ENCODE data around the gene STAMBPL1.

STAMBPL1 gene

DNA sequence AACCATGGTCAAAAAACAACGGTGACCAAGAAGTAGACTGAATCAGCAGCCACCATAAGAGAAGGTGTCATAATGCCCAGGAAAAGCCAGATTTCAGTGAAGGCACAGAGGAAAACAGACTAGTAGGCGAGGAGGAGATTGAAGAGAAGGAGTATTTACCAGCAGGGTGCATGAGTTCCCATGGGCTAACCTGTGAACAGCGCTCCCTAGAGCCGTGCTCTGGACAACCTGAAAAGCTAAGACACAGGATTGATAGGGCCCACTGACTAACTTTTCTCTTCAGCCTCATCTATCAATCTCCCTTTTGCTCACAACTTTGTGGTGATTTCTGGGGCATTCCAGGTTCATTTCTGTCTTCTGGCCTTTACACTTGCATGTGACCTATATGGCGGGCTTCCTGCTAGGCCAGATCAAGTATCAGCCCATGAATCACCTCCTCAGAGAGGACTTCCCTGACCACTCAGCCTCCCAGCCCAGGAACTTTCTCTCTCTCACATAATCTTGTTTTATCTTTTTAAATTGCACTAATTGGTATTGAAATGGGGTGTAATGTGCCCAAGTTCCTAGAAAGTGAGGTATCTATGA lies 41.2 kb upstream of the STAMBPL1 start:
- DNase-seq (ENCODE audit: low read depth, low spot score) = no peak
- H3K9ac ChIP-seq (ENCODE audit: insufficient read length) = no peak overlapping the region
- H3K9me3 ChIP-seq (ENCODE audit: low read depth, low read length) = no peaks in the 10 kb centered on the region
- H3K4me3 ChIP-seq = no peak overlapping the region
- no peaks in the 10 kb centered on the region for H3K36me3 ChIP-seq (ENCODE audit: insufficient read depth, low read length)
- no peak overlapping the region for H3K27ac ChIP-seq
- TF ChIP-seq FOXP2 (optimal IDR thresholded peaks at IDR 0.05; ENCODE audit: control extremely low read depth, extremely low read length, insufficient read depth) (no peak), POLR2AphosphoS5 (IDR thresholded peaks at IDR 0.05; ENCODE audit: borderline replicate concordance, low read depth, low read length) (no peak), EZH2 (IDR thresholded peaks at IDR 0.05) (no peak)

DNA sequence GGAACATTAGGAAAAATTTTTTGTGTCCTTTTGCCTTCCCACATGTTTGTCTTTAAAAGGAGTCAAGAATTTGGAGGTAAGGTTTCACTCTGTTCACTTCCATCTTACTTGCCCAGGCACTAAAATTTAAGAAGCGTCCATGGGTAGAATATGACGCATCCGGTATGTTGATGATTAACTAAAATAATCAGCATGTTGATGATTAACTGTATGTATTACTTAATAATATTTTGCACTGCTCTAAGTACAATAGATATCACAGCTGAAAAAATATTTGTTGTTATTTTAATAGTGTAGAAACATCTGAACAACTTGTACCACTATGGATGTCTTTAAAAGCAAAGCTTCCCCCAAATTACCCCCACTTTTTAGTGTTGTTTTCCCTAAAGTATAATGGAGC lies 39.9 kb upstream of the STAMBPL1 start:
- no peak overlapping the region for H3K4me3 ChIP-seq
- H3K9me3 ChIP-seq (ENCODE audit: low read depth, low read length) = no peaks in the 10 kb centered on the region
- H3K27ac ChIP-seq = no peak overlapping the region
- no peak for DNase-seq (ENCODE audit: low read depth, low spot score)
- TF ChIP-seq POLR2AphosphoS5 (IDR thresholded peaks at IDR 0.05; ENCODE audit: borderline replicate concordance, low read depth, low read length) (no peak), EZH2 (IDR thresholded peaks at IDR 0.05) (no peak), FOXP2 (optimal IDR thresholded peaks at IDR 0.05; ENCODE audit: control extremely low read depth, extremely low read length, insufficient read depth) (no peak)
- H3K36me3 ChIP-seq (ENCODE audit: insufficient read depth, low read length) = no peaks in the 10 kb centered on the region
- no peak overlapping the region for H3K9ac ChIP-seq (ENCODE audit: insufficient read length)

DNA sequence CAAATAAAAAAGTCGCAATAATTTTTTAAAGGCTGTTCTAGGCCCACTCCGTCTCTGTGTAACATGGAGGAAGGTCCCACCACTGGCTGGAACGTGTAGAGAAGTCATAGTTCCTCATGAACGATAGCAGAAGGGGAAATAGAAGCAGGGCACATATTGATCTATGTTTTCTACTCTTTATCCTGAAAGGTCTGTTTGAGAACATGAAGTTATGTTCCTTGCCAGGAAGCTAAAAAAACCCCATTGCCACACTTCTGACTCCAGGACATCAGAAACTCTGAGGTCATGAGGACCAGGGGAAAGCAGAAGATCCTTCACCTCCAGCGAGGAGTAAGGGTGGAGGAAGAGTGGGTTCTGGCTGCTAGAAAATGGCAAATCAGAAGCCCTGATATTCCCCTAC lies 39.2 kb upstream of the STAMBPL1 start:
- Histone ChIP-seq H3K9me3 (ENCODE audit: low read depth, low read length) (no peaks in the 10 kb centered on the region), H3K27ac (no peak overlapping the region), H3K36me3 (ENCODE audit: insufficient read depth, low read length) (no peaks in the 10 kb centered on the region), H3K9ac (ENCODE audit: insufficient read length) (no peak overlapping the region), H3K4me3 (no peak overlapping the region)
- no peak for DNase-seq (ENCODE audit: low read depth, low spot score)
- TF ChIP-seq FOXP2 (optimal IDR thresholded peaks at IDR 0.05; ENCODE audit: control extremely low read depth, extremely low read length, insufficient read depth) (no peak), EZH2 (IDR thresholded peaks at IDR 0.05) (no peak)

DNA sequence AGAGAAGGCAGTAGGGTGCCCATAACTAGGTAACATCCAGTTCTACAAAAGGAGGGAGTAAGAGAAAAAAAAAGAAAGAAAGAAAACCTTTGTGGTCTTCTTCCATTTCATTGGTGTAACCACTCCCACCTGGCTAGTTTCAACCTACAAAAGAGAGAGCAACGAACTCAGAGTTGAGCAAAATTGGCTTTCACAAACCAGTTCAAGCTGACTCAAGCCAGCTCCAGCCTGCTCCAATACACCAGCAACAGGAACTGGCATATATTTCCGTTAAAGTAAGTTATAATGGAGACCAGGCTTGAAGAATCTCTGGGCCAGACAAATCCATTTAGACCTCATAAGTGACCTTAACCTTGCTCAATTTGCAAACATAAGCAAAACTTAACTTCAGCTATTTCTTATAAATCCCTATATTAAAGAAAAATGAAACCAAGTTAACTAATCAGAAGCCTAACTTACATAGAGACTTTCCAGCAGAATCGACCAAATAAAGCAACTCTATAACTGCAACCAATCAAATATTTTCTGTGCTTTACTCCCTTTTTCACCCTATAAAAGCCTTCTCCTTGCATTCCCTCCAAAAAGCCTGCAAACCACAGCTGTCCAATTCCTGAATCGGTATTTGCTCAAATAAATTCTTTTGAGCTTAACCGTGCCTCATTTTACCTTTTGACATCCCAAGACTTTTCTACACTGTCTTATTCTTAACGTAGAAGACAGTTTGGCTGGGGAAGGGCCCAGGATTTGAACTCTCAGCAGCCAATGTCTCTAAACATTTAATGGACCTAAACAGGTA lies 38.5 kb upstream of the STAMBPL1 start:
- Histone ChIP-seq H3K9me3 (ENCODE audit: low read depth, low read length) (no peaks in the 10 kb centered on the region), H3K4me3 (no peak overlapping the region), H3K27ac (no peak overlapping the region), H3K36me3 (ENCODE audit: insufficient read depth, low read length) (no peaks in the 10 kb centered on the region), H3K9ac (ENCODE audit: insufficient read length) (no peak overlapping the region)
- TF ChIP-seq FOXP2 (optimal IDR thresholded peaks at IDR 0.05; ENCODE audit: control extremely low read depth, extremely low read length, insufficient read depth) = no peak
- TF ChIP-seq EZH2 (IDR thresholded peaks at IDR 0.05) = no peak
- TF ChIP-seq POLR2AphosphoS5 (IDR thresholded peaks at IDR 0.05; ENCODE audit: borderline replicate concordance, low read depth, low read length) = no peak
- no peak for DNase-seq (ENCODE audit: low read depth, low spot score)

DNA sequence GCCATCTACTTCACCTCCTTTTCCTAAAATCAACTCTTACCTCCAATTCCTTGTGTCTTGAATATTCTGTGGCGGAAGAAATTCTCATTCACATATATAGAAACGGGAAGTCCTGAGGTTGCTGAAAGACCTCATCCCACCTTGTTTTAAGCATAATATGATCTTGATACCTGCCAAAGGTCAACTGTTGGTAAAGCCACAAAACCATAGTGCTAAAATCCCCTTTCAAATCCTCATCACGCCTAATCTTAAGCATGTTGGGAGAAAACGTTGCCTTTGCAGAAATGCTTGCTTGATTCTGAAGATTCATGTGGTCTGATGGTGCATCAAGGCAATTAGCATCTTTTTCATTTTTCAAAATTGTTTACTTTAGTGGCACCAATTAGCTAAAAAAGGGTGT lies 36.9 kb upstream of the STAMBPL1 start:
- Histone ChIP-seq H3K36me3 (ENCODE audit: insufficient read depth, low read length) (no peaks in the 10 kb centered on the region), H3K4me3 (no peak overlapping the region), H3K9ac (ENCODE audit: insufficient read length) (no peak overlapping the region), H3K9me3 (ENCODE audit: low read depth, low read length) (no peaks in the 10 kb centered on the region), H3K27ac (no peak overlapping the region)
- TF ChIP-seq EZH2 (IDR thresholded peaks at IDR 0.05) (no peak), POLR2AphosphoS5 (IDR thresholded peaks at IDR 0.05; ENCODE audit: borderline replicate concordance, low read depth, low read length) (no peak), FOXP2 (optimal IDR thresholded peaks at IDR 0.05; ENCODE audit: control extremely low read depth, extremely low read length, insufficient read depth) (no peak)
- DNase-seq (ENCODE audit: low read depth, low spot score) = no peak

DNA sequence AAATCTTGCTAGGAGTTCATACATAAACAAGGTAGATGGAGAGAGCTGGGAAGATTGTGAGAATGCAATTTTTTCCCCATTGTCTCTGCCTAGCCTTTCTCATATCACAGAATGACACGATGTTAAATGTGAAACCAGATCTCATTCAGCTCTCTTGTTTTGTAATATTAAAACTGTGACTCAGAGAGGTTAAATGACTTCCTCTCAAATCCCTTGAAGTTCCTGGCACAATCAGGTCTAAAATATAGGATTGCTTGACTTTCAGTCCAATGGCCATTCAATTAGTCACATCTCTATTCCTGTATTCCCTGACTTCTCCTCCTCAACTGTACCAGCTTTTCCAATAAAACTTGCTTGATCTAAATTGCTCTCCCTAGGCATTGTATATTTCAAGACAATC lies 31.5 kb upstream of the STAMBPL1 start:
- Histone ChIP-seq H3K36me3 (ENCODE audit: insufficient read depth, low read length) (no peaks in the 10 kb centered on the region), H3K4me3 (no peak overlapping the region), H3K27ac (no peak overlapping the region), H3K9me3 (ENCODE audit: low read depth, low read length) (no peaks in the 10 kb centered on the region), H3K9ac (ENCODE audit: insufficient read length) (no peak overlapping the region)
- DNase-seq (ENCODE audit: low read depth, low spot score) = no peak
- TF ChIP-seq FOXP2 (optimal IDR thresholded peaks at IDR 0.05; ENCODE audit: control extremely low read depth, extremely low read length, insufficient read depth) (no peak), POLR2AphosphoS5 (IDR thresholded peaks at IDR 0.05; ENCODE audit: borderline replicate concordance, low read depth, low read length) (no peak), EZH2 (IDR thresholded peaks at IDR 0.05) (no peak)

DNA sequence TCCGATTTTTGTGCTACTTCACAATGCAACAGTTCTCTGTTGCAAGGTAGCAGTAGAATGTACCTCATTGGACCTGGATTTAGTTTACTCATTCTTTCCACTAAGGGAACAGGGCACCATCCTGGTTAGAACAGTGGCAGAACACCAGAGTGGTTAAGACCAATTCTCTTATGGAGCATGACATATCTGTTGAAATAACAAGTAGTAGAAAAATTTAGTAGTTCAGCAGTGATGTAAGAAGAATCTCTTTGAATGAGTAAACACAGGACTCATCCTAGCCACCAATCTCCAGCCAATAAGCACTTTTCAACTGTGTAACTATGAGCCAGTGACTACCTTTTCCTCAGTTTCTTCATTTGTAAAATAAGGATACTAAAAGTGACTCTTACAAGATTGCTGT lies 30.8 kb upstream of the STAMBPL1 start:
- no peak overlapping the region for H3K4me3 ChIP-seq
- no peaks in the 10 kb centered on the region for H3K9me3 ChIP-seq (ENCODE audit: low read depth, low read length)
- no peak for DNase-seq (ENCODE audit: low read depth, low spot score)
- no peak for TF ChIP-seq FOXP2 (optimal IDR thresholded peaks at IDR 0.05; ENCODE audit: control extremely low read depth, extremely low read length, insufficient read depth)
- no peak for TF ChIP-seq POLR2AphosphoS5 (IDR thresholded peaks at IDR 0.05; ENCODE audit: borderline replicate concordance, low read depth, low read length)
- TF ChIP-seq EZH2 (IDR thresholded peaks at IDR 0.05) = no peak
- H3K9ac ChIP-seq (ENCODE audit: insufficient read length) = no peak overlapping the region
- H3K27ac ChIP-seq = no peak overlapping the region
- no peaks in the 10 kb centered on the region for H3K36me3 ChIP-seq (ENCODE audit: insufficient read depth, low read length)

DNA sequence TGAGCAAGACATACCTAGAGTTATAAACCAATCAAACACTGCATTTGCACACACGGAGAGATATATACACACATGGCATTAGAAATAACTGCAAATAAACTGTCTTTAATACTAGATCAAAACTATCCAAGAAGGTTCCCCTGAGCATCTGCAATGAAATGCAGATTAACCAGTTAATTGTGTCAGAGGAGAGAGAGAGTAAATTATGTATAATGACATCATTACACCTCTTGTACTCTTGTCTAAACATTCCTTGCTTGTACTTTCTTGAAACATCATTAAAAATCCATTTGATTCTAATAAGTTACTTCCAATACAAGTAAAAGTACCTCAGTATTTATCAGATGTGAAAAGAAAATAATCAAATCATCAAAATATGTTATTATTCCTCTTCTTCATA lies 29.3 kb upstream of the STAMBPL1 start:
- H3K9ac ChIP-seq (ENCODE audit: insufficient read length) = no peak overlapping the region
- H3K4me3 ChIP-seq = no peak overlapping the region
- no peak for TF ChIP-seq POLR2AphosphoS5 (IDR thresholded peaks at IDR 0.05; ENCODE audit: borderline replicate concordance, low read depth, low read length)
- no peak for DNase-seq (ENCODE audit: low read depth, low spot score)
- H3K36me3 ChIP-seq (ENCODE audit: insufficient read depth, low read length) = no peaks in the 10 kb centered on the region
- no peaks in the 10 kb centered on the region for H3K9me3 ChIP-seq (ENCODE audit: low read depth, low read length)
- H3K27ac ChIP-seq = no peak overlapping the region

DNA sequence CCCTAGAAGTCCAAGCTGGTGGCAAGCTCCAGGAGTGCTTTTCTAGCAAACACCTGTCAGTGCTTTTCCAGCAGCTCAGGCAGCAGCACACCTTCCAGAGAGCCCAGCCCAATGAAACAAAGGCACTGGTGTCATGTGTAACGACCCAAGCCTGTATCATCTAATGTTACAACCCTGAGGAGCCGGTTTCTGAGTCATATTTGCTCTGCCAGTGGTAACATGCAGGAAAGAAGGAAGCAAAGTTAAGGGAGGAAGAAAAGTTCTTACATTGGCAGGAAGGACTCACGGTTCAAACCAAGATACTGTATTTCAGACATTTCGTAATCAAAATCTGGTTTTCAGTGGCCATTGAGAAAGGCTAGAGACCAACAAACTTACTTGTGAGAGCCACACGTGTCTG lies 28.3 kb upstream of the STAMBPL1 start, which contains the start of gene ANKRD22:
Gene ANKRD22, minus strand, starts transcription at position 139 of the 400 bp plus-strand sequence. CDS start 237 bp downstream, outside the sequence.
- H3K27ac ChIP-seq = no peak within 1 kb of the TSS
- H3K9ac ChIP-seq (ENCODE audit: insufficient read length) = no peak within 1 kb of the TSS
- DNase-seq (ENCODE audit: low read depth, low spot score) = no peak
- H3K36me3 ChIP-seq (ENCODE audit: insufficient read depth, low read length) = no peaks in the 10 kb centered on the region
- no peak within 1 kb of the TSS for H3K4me3 ChIP-seq
- no peaks in the 10 kb centered on the region for H3K9me3 ChIP-seq (ENCODE audit: low read depth, low read length)
- TF ChIP-seq FOXP2 (optimal IDR thresholded peaks at IDR 0.05; ENCODE audit: control extremely low read depth, extremely low read length, insufficient read depth) = no peak
- no peak for TF ChIP-seq POLR2AphosphoS5 (IDR thresholded peaks at IDR 0.05; ENCODE audit: borderline replicate concordance, low read depth, low read length)
- TF ChIP-seq EZH2 (IDR thresholded peaks at IDR 0.05) = no peak

Data from SK-N-MC (cell line).